C1 segment of cervical spinal cord (tissue), 14 donors: ENCODE measurements around the gene EIF5A.

Experiments used
- DNase-seq, 14 donors: peaks; one replicate each; lab custom pipeline; 2025; lab: John Stamatoyannopoulos, UW

EIF5A gene

GRCh38 chr17:7355053-7355452 lies 47.6 kb downstream of the EIF5A start, which contains the start of gene TMEM95:
TSS of gene TMEM95 (plus strand) at chr17:7355156. CDS start at chr17:7355205, 49 bp downstream.
- peak in 12 of 14 donors; percentile 25 to 78 (median 60) for DNase-seq

GRCh38 chr17:7355573-7355972 lies 48.1 kb downstream of the EIF5A start:
- peak in 1 of 14 donors; percentile 44 for DNase-seq

GRCh38 chr17:7356072-7356549 lies 48.7 kb downstream of the EIF5A start:
- peak in 13 of 14 donors; percentile 11 to 77 (median 49) for DNase-seq

GRCh38 chr17:7356756-7357155 lies 49.3 kb downstream of the EIF5A start:
- no peak for DNase-seq

GRCh38 chr17:7357381-7357780 lies 50.0 kb downstream of the EIF5A start:
- DNase-seq, result no peak

GRCh38 chr17:7361906-7362305 lies 54.5 kb downstream of the EIF5A start:
- no peak for DNase-seq
